ENCODE results near the gene PSTPIP1. TPM values are rescaled to one million over a fixed set of nuclear protein-coding genes. Genes with fewer than 3 reads are reported as not detected.
"Not testable (repeated sequence)": the region's sequence is repeated elsewhere in the genome, so short reads cannot be mapped to it uniquely, and the experiment has no call there.

Gene PSTPIP1
- 1 to 10 TPM in 3 of 4 donors, under 1 TPM in 1; 0.59 to 2.4 (median 1.3) TPM for polyA plus RNA-seq (ENCODE audit: insufficient read length in 4 of 4)

DNA sequence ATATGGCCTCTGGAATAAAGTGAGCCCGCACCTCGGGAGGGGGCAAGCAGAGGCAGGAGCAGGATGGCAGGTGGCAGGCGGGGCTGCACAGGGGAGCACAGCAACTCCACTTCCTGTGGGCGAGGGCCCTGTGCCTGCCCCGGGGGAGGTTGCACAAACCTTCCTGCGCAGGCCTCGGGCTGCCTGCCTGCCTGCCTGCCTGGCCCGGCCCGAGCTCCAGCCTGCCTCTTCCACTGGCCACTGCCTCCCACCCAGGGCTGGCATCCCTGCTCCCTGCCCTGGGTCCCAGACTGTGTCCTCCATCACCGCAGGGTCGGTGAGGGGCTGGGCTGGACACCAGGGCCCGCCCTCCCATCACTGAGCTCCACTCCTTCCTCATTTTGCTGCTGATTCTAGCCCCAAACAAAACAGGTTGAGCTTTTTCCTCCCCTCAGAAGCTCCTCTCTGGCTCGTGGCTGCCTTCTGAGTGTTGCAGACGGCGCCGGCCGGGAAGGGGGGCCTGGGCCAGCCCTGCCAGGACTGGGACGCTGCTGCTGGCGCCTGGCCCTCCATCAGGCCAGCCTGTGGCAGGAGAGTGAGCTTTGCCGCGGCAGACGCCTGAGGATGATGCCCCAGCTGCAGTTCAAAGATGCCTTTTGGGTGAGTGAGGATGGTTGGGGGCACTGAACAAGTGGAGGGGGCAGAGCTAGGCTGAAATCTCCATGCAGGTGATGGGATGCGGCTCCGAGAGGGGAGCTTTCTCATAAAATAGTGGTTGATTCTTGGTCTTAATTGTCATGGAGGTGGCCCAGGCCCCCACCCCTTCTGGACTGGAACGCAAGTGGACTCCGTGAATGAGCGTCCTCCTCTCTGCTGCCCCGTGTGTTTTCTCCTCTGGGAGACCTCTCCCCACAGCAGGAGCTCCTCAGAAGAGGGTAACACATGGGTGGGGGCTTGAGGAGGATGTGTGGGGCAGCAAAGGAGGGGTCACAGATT is at the start of gene PSTPIP1:
TSS of gene PSTPIP1 (plus strand) at position 156 of the 975 bp plus-strand sequence. CDS start at position 604, 448 bp downstream.
- no peak for DNase-seq (ENCODE audit: low read depth in 4 of 4, low spot score in 2 of 4)

DNA sequence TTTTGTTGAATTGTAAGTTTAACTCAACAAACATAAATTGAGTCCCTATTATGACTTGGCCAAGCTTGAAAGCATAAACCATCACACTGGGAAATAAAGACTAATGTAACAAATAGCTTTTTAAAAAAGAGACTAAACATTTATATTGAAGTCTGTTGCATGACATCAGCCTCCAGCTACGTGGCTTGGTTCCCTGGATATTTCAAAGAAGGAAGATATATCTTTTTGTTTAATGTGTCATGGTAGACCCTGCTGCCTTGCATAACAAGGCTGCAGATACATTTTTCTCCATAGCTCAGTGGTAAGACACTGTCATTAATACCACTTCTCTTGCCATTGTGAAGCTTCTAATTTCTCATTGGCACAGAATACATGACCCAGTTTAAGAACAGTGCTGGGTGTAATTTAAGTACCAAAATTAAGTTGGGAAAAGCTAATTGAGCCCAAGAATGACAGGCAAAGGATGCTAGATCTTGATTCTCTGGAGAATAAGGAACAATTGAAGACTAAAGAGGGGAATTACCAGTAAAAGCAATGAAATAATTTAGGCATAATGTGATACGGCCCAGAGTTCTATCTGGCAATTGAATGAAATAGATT is 49.3 kb upstream of the PSTPIP1 start:
- DNase-seq (ENCODE audit: low read depth in 4 of 4, low spot score in 2 of 4): no peak

DNA sequence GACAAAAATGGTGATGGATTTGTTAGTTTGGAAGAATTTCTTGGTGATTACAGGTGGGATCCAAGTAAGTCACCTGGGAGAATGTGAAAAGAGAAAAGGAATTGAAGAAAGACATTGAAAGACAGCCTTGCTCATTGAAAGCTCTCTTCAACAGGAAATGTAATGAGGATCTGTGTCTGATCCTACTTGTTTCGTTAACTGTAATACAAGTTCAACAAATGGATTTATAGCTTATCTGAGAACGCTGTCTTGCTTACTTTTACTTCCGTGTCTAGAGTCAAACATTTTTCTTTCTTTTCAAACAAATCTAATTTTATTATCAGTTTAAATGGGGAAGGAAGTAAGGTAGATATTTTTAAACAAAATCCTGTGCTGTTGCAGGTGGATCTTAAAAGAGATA is 47.5 kb upstream of the PSTPIP1 start:
- DNase-seq (ENCODE audit: low read depth in 4 of 4, low spot score in 2 of 4): no peak

DNA sequence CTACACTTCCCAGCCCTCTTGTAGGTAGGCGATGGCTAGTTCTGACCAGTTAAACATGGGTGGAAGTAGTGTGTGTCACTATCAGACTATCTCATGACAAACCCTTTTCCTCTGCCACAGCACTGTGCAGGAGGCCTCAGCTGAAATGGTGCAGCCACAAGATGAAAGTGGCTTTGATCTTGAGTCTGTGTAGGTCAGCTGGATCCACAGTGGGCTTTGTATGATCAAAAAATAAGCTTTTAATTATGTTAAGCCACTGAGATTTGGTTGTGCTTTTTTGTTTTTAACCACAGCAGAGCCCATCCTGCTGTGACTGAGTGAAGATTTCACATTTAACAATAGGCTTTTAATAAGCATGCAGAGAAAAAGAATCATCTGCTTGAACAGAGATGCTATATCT is 43.7 kb upstream of the PSTPIP1 start:
- no peak for DNase-seq (ENCODE audit: low read depth in 4 of 4, low spot score in 2 of 4)

DNA sequence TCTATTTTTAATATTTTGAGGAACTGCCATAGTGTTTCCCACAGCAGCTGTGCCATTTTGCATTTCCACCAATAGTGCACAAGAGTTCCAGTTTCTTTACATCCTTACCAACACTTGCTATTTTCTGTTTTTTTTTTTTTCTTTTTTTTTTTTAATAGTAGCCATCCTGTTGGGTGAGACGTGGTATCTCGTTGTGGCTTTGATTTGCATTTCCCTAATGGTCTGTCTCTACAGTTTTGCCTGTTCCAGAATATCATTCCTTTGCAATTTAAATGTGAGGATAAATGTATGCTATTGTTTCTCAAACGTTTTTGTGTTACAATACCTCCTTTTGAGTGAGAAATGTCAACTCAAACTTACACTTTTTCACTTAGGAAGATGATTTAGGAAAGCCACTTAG is 41.0 kb upstream of the PSTPIP1 start:
- DNase-seq (ENCODE audit: low read depth in 4 of 4, low spot score in 2 of 4): no peak

DNA sequence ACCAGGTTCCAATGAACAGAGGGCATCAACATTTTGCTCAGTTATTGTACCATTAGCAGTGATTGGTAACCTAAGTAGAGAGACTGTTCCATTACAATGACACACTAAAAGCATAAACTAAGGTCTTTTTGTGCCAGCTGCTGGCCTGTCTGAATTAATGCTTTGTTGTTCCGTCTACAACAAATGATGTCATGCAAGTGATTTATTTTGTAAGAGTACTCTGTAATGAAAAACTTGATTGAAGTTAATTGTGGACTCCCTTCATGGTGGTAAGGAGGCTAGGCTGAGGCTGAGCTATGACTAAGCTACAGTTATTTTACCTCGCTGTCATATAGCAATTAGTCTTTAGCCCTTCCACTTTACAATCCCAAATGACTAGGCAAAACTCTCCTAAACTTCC is 40.2 kb upstream of the PSTPIP1 start:
- no peak for DNase-seq (ENCODE audit: low read depth in 4 of 4, low spot score in 2 of 4)

DNA sequence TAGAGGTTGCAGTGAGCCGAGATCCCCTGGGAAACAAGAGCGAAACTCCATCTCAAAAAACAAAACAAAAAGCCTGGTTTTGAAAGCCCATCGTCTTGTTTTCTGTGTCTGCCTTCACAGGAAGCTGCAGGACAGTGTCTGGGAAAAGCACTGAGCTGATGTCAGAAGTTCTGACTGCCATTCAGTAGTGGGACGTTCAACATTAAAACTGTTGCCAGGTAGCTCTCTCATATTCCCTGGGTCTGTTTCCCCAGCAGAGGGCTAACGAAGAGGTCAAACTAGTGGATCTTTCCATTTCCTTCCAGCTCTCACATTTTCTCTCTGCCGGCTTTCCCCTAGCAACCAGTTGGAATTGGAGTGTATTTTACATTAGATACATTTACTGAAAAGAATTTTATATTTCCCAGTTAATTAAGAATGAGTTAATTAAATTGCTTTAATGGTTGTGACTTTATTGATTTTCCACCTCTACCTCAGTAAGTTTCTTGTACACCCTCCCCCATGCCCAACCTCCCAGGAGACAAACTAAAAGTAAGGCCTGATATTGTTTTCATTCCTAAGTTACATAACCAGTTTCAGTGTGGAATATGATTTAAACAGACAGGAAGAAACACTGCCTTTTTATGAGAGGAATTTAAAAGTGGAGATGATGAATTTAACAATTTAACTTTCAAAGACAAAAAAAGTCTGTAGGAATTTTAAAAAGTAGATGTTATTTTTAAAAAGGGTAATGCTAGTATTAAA is 33.5 kb upstream of the PSTPIP1 start:
- DNase-seq (ENCODE audit: low read depth in 4 of 4, low spot score in 2 of 4): no peak

DNA sequence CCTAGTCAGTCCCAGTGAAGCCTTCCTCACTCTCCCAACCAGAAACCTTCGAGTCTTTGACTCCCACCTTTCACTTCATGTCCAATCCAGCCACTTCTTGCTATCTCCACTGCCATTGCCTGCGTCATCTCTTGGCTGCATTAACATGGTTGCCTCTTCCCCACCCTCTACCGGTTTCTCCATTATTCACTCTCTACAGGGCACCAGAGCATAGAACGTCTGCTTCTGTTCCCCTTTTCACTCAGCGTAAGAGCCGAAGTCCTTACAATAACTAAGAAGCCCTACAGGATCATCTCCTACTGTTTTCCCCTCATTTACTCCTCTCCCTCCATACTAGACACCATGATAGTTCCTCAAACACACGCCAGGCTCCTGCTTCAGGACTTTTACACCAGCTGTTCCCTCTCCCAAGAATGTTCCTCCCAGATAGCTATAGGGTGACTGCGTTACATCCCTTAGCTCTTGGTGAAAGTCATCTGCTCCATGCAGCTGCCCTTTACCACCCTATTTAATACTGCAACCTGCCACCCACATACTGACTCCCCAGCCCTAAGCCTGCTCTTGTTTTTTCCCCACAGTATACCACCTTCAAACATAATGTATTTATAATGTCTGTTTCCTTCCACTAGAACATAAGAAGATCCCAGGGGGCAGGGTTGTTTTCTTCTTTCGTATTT is 32.5 kb upstream of the PSTPIP1 start:
- no peak for DNase-seq (ENCODE audit: low read depth in 4 of 4, low spot score in 2 of 4)

DNA sequence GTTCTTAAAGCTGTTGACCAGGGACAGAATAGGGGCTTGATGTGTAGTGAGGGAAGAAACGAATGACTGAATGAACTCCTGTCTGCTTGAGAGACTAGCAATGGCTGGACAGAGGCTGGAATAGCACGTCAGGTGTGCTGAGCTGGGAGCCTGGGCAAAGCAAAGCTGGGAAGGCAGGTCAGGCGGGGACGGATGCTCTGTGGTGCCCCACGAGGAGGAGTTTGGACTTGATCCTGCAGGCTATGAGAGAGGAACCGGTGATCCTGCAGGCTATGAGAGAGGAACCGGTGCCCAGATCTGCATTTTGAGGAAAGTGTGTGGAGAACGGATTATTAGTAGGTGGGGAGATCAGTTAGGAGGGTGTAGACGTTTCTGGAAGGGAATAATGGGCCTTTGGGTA is 31.3 kb upstream of the PSTPIP1 start:
- no peak for DNase-seq (ENCODE audit: low read depth in 4 of 4, low spot score in 2 of 4)

DNA sequence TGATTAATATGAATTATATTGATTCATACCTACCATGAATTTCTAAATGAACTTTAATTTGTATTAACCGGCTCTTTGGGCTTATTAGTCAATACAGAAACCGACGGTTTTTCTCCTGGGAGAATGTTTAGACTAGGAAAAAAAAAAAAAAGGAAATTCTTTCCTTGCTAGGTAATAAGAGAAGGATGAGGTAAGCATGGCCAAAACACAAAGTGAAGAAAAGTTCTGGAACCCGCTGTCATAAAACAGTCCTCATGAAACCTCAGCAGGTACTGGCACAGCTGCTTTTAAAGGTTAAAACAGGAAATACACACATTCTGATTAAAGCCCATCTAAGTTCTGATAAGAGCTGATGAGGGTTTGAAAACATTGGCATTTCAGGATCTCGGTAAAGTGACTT is 30.8 kb upstream of the PSTPIP1 start:
- no peak for DNase-seq (ENCODE audit: low read depth in 4 of 4, low spot score in 2 of 4)

DNA sequence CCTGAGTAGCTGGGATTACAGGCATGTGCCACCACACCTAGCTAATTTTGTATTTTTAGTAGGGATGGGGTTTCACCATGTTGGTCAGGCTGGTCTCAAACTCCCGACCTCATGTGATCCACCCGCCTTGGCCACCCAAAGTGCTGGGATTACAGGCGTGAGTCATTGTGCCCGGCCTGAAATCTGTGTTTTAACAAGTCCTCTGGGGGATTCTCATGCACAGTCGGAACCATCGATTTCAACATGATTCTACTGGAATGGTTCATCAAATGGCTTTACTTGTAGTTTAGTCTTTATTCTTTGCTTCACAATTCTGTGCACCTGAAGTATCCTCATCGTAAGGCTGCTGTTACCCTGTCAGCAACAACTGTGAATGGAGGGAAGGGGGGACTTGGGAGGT is 28.9 kb upstream of the PSTPIP1 start:
- not testable (repeated sequence) for DNase-seq (ENCODE audit: low read depth in 4 of 4, low spot score in 2 of 4)

DNA sequence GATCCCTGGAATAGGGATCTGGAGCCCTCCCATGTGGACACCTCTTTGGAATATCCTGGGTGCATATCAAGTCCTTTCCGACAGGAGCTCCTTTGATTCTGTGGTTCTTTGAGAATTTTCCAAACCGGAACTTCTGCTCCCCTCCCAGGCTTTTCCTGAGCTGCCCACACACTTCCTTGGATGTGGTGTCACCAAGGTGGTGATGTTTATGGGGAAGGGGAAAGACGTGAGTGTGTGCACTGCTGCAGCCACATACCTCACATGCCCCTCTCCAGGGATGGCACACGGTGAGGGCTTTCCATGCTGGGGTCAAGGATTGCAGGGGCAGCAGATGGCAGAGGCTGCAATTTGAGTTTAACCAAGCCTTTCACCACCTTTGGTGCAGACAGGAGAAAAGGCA is 27.9 kb upstream of the PSTPIP1 start:
- no peak for DNase-seq (ENCODE audit: low read depth in 4 of 4, low spot score in 2 of 4)

DNA sequence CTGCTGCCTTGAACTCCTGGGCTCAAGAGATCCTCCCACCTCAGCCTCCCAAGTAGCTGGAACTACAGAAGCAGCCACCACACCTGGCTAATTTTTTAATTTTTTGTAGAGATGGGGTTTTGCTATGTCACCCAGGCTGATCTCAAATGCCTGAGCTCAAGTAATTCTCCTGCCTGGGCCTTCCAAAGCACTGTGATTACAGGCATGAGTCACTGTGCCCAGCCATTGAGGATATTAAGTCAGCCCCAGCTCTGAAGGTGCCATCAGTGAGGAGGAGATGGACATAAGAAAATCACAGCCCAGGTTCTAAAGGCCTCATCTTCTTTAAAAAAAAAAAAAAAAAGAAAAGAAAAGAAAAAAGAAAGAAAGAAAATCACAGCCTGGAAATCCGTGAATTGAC is 26.6 kb upstream of the PSTPIP1 start:
- no peak for DNase-seq (ENCODE audit: low read depth in 4 of 4, low spot score in 2 of 4)

DNA sequence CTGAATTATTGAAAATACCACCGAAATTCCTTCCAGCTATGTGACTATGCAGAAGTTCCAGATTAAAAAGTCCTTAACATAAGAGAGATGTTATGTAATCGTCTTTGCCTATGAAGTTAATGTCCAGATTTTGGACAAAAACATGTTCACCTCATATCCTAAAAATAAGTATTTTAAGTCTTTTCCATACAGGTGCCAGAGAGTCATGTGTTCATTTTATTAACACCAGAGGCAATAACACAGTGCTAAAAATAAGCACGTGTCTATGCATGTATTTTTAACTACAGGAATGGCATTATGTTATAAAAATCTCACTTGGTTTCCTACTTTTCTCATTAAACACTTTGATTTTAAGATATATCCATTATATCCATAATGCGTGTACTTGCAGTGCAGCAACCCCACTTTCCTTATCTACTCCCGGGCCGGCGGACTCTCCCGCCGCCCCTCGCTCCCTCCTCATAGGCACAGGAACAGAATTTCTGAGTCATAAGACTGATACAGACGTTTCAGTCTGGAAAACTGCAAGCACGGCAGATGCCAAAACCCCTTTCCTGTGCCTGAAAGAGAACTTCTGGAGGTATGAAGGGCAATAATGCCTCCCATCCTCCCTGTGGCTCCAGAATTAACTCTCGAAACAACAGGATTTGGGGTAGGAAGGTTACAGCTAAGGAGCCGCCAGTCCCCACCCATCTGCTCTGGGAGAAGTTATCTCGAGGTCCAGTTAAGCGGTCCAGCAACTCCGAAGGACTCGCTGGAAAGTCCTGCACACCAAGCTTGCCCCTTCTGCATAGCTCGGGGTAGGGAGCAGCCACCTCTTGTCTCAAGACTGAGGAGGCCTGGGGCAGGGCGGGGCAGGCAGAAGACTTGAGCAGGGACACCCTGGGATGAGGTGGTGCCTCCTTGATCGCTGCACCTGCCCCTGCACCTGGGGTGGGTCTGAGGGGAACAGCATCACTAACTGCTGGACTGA is 22.3 kb upstream of the PSTPIP1 start:
- DNase-seq (ENCODE audit: low read depth in 4 of 4, low spot score in 2 of 4): no peak

DNA sequence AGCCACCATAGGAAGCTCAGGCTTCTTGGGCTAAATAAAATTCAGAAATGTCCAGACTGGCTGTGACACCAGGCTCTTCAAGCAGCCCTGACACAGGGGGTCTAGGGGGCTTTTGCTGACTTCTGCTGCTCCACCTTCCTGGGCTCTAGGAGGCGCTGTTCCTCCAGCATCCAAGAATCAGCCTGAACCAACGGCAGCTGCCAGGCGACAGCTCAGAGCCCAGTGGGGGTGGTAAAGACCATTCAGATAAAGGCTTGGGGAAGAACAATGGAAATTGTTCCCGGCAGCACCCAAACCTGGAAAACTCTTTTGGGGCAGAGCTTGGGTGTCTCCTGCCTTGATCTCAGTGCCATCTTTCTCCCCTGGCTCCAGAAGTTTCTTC is 21.6 kb upstream of the PSTPIP1 start:
- no peak for DNase-seq (ENCODE audit: low read depth in 4 of 4, low spot score in 2 of 4)

DNA sequence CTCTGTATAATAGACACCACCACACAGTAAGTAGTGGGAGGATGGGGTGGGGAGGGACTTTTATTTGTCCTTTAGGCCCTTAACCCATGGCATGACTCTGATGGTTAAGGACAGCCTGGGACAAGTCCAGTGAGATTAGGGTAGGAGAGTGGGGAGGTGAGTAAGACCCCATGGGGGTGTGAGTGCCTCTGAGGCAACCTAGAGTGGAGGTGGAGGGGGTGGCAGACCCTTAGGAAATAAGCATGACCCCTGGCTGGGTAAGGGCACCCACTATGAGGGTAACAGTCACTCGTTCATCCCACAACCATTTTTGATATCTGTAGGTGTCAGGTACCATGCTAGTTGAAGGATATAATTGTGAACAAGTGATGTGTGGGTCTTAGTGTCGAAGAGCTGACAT is 21.0 kb upstream of the PSTPIP1 start:
- no peak for DNase-seq (ENCODE audit: low read depth in 4 of 4, low spot score in 2 of 4)

DNA sequence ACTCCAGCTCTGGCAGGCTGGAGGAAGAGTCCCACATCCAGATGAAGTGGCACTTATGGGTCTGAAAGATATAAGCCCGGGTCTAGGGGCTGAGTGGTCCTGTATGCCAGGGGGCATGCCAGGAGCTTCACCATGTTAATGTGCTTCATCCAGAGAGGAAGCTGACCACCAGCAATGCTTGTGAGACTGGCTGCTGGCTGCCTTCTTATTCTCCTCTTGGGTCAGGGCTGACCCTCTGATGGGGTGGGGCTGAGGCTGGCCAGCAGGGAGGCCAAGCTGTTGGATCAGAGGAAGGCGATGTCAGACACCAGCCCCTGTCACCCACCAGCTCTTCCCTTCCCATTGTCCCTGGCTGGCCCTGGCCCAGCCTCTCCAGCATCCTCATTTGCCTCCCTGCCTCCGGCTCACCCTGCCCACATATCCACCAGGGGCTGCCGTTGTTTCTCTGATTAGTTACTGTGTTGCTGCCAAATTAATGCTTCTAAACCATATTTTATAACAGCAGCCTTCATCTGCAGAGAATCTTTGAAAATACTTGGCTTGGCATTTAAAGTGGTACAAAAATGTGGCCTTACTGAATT is 20.4 kb upstream of the PSTPIP1 start:
- no peak for DNase-seq (ENCODE audit: low read depth in 4 of 4, low spot score in 2 of 4)

DNA sequence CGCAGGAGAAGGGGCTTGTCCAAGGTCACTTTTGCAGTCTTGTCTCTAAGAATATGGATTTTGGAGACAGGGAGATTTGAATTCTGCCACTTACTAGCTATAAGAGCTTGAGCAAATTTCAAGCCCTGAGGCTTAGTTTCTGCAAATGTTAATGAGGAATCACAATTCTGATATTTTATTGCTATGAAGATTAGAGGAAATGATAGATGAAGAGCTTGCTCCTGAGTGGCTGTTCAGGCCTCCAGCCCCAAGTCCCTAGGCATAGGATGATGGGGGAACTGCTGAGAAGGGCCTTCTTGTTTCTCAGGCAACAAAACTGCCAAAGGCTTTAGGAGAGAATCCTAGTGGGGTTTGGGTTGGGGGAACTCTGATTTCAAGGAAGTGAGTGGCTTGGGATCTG is 18.8 kb upstream of the PSTPIP1 start:
- no peak for DNase-seq (ENCODE audit: low read depth in 4 of 4, low spot score in 2 of 4)

DNA sequence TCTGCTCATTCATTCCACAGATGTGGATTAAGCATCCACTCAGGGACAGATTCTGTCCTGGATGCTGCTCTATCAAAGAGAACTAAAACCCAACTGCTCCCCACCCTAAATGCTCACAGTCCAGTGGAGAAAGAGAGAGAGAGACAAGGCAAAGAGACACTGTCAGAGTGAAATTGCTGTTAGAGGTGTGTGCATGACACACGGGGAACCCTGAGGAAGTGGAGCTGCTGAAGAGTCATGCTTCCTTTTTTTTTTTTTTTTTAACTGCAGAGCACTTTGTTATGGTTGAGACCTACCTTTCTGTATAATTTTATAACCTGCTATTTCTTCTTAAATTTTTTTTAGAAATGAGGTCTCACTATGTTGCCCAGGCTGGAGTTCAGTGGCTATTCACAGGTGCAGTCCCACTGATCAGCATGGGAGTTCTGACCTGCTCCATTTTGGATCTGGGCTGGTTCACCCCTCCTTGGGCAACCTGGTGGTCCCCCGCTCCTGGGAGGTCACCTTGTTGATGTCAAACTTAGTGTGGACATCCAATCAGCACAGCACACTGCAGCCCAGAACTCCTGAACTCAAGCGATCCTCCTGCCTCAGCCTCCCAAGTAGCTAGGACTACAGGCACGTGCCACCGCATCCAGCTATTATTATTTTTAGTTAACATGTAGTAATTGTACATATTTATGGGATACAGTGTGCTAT is 18.2 kb upstream of the PSTPIP1 start:
- DNase-seq (ENCODE audit: low read depth in 4 of 4, low spot score in 2 of 4): no peak
